ENCODE results near the gene ZIC1. TPM values are rescaled to one million over a fixed set of nuclear protein-coding genes. Genes with fewer than 3 reads are reported as not detected.

ZIC1 gene
- total and polyA plus RNA-seq, 9 of the 15 experiments (the other 6 are each of a cell fraction or from before 2014, with no cell fraction given): 0.21 to 0.42 TPM; not detected in 7

DNA sequence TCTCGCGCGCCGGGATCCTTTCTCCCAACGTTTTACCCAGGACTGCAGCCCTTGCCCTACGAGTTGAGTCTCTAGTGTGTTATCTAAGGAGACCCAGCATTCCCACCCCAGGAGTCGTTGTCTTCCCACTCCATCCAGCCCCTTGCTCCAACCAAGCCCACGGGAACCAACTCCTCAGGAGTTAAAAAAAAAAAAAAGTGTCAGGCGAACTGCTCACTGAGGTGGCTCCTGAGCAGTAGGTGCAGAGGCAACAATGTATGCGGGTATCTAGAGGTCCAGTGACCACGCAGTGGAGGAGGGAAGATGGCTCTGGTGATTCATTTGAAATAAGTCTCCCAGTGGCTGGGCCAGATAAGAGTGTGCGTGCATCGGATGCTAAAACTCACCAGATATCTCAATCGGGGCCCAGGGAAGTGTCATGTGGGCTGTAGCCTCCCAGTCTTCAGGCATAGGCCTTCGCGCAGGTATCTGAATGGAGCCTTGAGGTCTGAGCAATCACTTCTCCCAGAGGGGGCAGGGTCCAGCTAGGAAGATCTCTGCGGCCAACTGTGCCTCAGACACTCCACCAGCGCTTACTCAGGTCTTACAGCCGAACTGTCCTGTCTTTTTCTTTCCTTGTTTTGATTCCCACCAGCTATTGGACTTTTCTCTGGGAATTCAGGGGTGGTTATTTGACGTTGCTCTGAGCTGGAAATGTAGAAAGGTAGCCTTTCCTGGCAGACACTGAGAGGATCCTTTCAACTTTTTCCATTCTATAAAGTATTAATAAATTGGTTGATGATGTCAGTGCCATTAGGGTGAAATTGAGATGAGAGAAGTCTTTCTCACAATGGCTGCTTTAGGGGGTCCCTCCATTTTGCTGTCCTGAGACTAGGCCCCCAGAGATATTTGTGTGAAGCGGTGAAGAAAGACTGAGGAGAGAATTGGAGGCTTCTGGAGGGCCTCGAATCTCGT lies 23.8 kb upstream of the ZIC1 start (continued):
- TF ChIP-seq, protein P1, sequence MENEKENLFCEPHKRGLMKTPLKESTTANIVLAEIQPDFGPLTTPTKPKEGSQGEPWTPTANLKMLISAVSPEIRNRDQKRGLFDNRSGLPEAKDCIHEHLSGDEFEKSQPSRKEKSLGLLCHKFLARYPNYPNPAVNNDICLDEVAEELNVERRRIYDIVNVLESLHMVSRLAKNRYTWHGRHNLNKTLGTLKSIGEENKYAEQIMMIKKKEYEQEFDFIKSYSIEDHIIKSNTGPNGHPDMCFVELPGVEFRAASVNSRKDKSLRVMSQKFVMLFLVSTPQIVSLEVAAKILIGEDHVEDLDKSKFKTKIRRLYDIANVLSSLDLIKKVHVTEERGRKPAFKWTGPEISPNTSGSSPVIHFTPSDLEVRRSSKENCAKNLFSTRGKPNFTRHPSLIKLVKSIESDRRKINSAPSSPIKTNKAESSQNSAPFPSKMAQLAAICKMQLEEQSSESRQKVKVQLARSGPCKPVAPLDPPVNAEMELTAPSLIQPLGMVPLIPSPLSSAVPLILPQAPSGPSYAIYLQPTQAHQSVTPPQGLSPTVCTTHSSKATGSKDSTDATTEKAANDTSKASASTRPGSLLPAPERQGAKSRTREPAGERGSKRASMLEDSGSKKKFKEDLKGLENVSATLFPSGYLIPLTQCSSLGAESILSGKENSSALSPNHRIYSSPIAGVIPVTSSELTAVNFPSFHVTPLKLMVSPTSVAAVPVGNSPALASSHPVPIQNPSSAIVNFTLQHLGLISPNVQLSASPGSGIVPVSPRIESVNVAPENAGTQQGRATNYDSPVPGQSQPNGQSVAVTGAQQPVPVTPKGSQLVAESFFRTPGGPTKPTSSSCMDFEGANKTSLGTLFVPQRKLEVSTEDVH (IDR thresholded peaks at IDR 0.05; ENCODE audit: low read depth, partially characterized antibody): no peak

DNA sequence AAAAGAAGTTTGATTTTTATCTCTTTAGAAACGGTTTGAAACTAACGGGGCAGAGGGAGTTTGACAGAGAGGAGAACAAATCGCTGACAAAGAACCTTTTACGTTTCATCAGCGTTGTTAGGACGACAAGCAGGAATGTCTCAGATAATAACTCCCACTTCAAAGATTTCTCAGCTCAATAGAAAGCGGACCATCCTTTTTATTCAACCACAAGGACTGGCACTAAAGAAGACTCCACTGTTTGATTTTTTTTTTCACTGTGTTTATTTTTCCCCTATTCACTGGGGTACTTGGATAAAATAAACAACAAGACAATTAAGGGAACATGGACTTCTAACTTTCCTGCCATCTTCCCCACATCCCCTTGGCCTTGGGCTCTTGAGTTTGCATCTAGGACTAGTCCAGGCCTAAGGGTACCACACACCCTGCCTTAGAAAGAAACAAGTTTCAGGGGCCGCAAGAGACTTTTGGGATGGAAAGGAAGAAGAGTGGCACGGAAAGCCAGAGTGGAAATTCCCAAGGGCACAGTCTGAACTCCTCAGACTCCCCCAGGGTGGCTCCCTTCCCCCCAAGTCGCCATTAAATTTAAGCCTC lies 21.8 kb upstream of the ZIC1 start:
- intact Hi-C loops (cut with micrococcal nuclease) (loop anchor here (10.0 kb wide), 1 partner anchor 1557 kb away; no protein-coding TSS in a partner anchor), in situ Hi-C loops (cut with MboI) (loop anchor here (25.0 kb wide), 1 partner anchor 1550 kb away; no protein-coding TSS in a partner anchor)
- 0% methylated on average over 10 of the region's 10 CpGs for WGBS (ENCODE audit: insufficient coverage, low coverage, missing lambda C conversion rate)
- H3K27ac ChIP-seq (ENCODE audit: extremely low read depth, low read depth, low read length): no peak overlapping the region
- no peaks in the 10 kb centered on the region for H3K36me3 ChIP-seq (ENCODE audit: control insufficient read depth, insufficient read depth, low read length)
- POLR2A ChIA-PET: no interaction called here
- FAIRE-seq (no peak), DNase-seq (ENCODE audit: extremely low read depth in 1 of 4, low spot score in 3 of 4) (no peak), ATAC-seq (no peak)
- peaks cover 0 to 29% of the 10 kb centered on the region in 2 experiments; a peak in 2 of 5 replicates for H3K27me3 ChIP-seq (ENCODE audit: control insufficient read depth in 2 of 2, insufficient read depth in 2 of 2, low read length in 2 of 2)
- no peaks in the 10 kb centered on the region for H3K79me2 ChIP-seq (ENCODE audit: control insufficient read depth, insufficient read depth, low read length)
- H2AFZ ChIP-seq (ENCODE audit: low read depth, low read length): no peak overlapping the region
- no TSS peak for BruUV-seq (replicated peaks)
- H3K4me1 ChIP-seq (replicated peaks in 1 of 2; ENCODE audit: control insufficient read depth in 2 of 2, insufficient read depth in 2 of 2, low read length in 2 of 2): peaks cover 0 to 9% of the 10 kb centered on the region in 2 experiments; a peak in 1 of 5 replicates
- no peak overlapping the region for H3K9ac ChIP-seq (ENCODE audit: insufficient read depth in 1 of 2, low read depth in 2 of 2, low read length in 2 of 2)
- no peak overlapping the region for H3K4me2 ChIP-seq (ENCODE audit: insufficient read depth, low read length)
- no peaks in the 10 kb centered on the region for H3K9me3 ChIP-seq (replicated peaks; ENCODE audit: control insufficient read depth, insufficient read depth, low read depth, low read length)
- H3K9me1 ChIP-seq (ENCODE audit: control insufficient read depth, insufficient read depth, low read length): no peaks in the 10 kb centered on the region
- no peak overlapping the region for H3K4me3 ChIP-seq
- H4K20me1 ChIP-seq (replicated peaks; ENCODE audit: control insufficient read depth, insufficient read depth, low read length): no peaks in the 10 kb centered on the region
- CTCF ChIA-PET (ENCODE audit: low intra/inter-chr PET ratio): no interaction called here
- TF ChIP-seq ZNF561 (CRISPR knock-in tag; conservative IDR thresholded peaks at IDR 0.05) (no peak), TEAD4 (IDR thresholded peaks at IDR 0.05; ENCODE audit: low read length) (no peak), TEAD4 (CRISPR knock-in tag; IDR thresholded peaks at IDR 0.05; ENCODE audit: borderline replicate concordance) (no peak), ARID1B (IDR thresholded peaks at IDR 0.05) (no peak), TEAD1 (CRISPR knock-in tag; IDR thresholded peaks at IDR 0.05) (no peak)
- TF ChIP-seq, protein P2, sequence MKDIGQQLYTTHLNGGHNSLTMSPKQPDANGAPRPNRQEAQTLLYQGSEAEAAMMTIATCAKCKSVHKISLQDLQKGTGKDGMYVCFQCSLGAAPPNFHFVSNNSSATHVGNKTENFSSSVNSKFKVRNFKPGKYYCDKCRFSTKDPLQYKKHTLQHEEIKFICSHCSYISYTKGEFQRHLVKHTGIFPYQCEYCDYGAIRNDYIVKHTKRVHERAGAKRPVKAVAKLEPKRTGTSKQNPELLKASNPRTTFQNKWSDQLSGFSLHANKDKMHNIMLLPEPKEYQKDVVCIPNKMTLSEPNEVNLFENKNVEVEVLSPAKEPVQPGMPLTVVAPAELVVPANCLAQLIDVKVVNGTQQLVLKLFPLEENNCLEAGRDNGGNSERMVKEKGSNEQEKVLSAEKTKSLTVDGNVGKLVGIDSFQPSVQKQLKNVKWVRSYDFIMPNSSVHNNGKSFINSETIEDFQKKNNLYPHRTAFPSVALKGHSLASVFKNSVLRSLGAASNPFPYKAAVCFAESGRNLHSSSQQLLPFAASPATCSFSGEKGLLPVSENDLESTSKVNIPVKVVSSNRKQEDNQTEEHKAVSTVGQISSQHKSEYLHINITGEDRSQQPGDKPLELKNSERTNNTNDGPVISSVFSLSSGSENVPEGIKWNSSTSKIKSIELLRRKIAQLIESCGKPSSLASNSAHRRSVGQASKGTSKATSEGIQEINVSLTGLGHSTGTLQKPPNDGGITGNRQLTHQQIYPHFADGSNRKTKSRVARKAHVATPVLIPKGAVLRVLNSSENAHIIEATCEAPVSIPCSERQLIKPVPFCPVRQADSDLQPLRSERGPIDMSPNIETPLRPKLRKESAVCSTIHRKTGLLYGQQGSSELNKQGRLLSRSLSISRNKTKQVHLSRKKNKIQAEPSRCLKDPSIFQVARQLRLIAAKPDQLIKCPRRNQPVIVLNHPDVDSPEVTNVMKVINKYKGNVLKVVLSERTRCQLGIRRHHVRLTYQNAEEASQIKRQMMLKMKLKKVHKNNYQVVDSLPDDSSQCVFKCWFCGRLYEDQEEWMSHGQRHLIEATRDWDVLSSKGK (CRISPR knock-in tag; IDR thresholded peaks at IDR 0.05): no peak
